HUES6 (cell line): ENCODE measurements around the gene KIAA1614.

ENCODE experiments used
- H3K27ac ChIP-seq: 2 replicates; pipeline ENCODE4 v1.7.0; 2013; ENCODE audit warnings: low read depth, mild to moderate bottlenecking, low read length, inconsistent platforms
- H3K27me3 ChIP-seq: 2 replicates; pipeline ENCODE4 v1.6.1; 2013; ENCODE audit warnings: low read length; ENCODE audit not compliant: control insufficient read depth, insufficient read depth
- H3K36me3 ChIP-seq: 2 replicates; pipeline ENCODE4 v1.6.1; 2013; ENCODE audit warnings: low read length; ENCODE audit not compliant: control insufficient read depth, insufficient read depth
- H3K4me1 ChIP-seq: 2 replicates; pipeline ENCODE4 v1.6.1; 2013; ENCODE audit warnings: low read length; ENCODE audit not compliant: control insufficient read depth, insufficient read depth
- H3K4me3 ChIP-seq: 2 replicates; pipeline ENCODE4 v1.5.1; 2013; ENCODE audit warnings: low read depth, low read length
- H3K9ac ChIP-seq: one replicate; pipeline ENCODE4 v1.6.1; 2013; ENCODE audit warnings: mild to moderate bottlenecking, low read length
- H3K9me3 ChIP-seq: 2 replicates; pipeline ENCODE4 v1.6.1; 2013; ENCODE audit warnings: low read depth, low read length; ENCODE audit not compliant: control insufficient read depth, insufficient read depth

KIAA1614 gene

GRCh38 chr1:180927348-180927747 lies 14.7 kb downstream of the KIAA1614 start:
- Histone ChIP-seq H3K4me3 (no peak overlapping the region), H3K9me3 (no peaks in the 10 kb centered on the region), H3K27me3 (no peaks in the 10 kb centered on the region; the same call in 1 of the 2 replicates), H3K9ac (no peak overlapping the region), H3K36me3 (no peaks in the 10 kb centered on the region), H3K27ac (no peak overlapping the region), H3K4me1 (peaks cover 39% of the 10 kb centered on the region)

DNA sequence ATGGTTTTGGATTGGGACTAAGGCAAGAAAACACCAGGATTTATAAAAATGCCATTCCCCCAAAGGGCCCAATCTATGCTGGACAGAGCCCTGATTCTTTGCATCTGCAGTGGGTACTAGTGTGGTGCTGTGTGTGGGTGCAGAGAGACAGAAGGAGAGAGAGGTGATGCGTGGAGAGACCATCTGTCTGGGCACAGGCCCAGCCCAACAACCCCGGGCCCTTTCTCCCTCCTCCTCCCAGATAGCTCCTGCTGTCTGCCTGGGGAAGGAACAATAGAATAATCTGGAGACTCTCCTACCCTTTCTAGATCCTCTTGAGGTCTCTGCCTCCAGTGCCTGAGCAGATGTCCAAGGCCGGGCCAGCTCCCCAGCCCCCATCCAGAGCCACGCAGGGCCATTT lies 15.1 kb downstream of the KIAA1614 start:
- H3K9me3 ChIP-seq: no peaks in the 10 kb centered on the region
- no peak overlapping the region for H3K9ac ChIP-seq
- no peak overlapping the region for H3K27ac ChIP-seq
- no peaks in the 10 kb centered on the region for H3K36me3 ChIP-seq
- peaks cover 34% of the 10 kb centered on the region for H3K4me1 ChIP-seq
- no peaks in the 10 kb centered on the region; the same call in 1 of the 2 replicates for H3K27me3 ChIP-seq
- no peak overlapping the region for H3K4me3 ChIP-seq

DNA sequence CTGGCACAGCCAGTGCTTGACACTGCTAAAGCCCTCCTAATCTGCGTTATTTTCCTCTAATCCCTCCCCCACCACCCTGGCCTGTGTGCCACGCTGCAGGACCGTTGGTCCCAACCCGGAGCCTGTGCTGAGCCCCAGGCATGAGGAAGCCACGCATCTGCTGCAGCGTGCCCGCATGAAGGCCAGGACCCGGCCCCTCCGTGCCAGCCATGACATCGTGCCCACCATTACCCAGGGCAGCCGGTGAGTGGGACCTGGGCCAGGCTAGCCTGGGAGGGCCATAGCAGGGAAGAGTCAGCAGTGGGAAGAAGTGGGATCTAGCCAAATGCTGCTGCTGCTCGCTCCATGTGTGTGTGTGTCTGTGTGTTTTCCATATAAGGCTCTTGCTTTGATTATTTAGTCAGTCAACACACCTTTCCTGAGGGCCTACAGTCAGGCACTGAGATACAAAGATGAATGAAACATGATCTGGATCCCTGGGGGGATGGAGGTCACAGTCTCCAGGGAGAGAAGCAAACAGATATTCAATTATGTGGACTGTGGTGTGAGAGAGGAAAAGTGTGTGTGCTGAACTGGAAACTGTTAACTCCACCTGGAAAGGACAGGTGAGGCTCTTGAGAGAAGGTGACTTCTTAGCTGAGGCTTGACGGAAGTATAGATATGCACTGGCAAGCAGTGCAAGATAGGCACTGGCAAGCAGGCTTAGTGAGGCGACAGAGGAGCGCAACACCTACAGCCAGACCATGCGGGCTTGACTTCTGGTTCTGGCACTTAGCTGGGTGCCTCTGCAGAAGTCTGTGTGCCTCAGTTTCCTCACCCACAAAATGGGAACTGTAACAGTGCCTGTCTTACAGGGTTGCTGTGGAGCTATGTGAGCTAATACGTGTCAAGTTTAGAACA lies 15.9 kb downstream of the KIAA1614 start:
- H3K4me3 ChIP-seq: no peak overlapping the region
- H3K9me3 ChIP-seq: no peaks in the 10 kb centered on the region
- no peak overlapping the region for H3K27ac ChIP-seq
- H3K9ac ChIP-seq: no peak overlapping the region
- H3K4me1 ChIP-seq: peaks cover 29% of the 10 kb centered on the region
- H3K27me3 ChIP-seq: no peaks in the 10 kb centered on the region; the same call in 1 of the 2 replicates
- no peaks in the 10 kb centered on the region for H3K36me3 ChIP-seq

GRCh38 chr1:180929389-180929788 lies 16.7 kb downstream of the KIAA1614 start:
- Histone ChIP-seq H3K27ac (no peak overlapping the region), H3K4me1 (peaks cover 21% of the 10 kb centered on the region), H3K4me3 (no peak overlapping the region)

DNA sequence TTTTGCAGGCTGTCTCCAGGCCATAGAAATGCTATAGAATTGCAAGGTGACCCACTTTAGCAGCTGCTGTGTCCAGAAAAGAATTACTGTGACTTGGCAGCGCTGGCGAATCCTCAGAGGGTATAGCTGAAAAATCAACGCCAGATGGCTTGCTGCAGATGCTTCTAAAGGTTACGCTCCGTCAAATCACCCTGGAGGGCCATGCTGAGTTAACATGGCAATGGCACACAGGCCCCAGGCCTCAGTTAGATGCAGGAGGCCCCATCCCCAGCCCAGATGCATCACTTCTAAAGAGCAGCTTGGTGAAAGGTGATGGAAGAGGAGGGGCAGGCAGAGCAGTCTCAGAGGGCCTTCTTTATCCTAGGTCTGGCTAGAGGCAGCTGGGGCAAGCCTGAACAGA lies 18.0 kb downstream of the KIAA1614 start:
- H3K4me3 ChIP-seq: no peak overlapping the region
- no peaks in the 10 kb centered on the region; the same call in 1 of the 2 replicates for H3K27me3 ChIP-seq
- no peak overlapping the region for H3K9ac ChIP-seq
- H3K4me1 ChIP-seq: peaks cover 15% of the 10 kb centered on the region
- no peak overlapping the region for H3K27ac ChIP-seq
- H3K36me3 ChIP-seq: no peaks in the 10 kb centered on the region
- H3K9me3 ChIP-seq: no peaks in the 10 kb centered on the region

More at GRCh38 chr1:180929389-180929788, 16.7 kb downstream of the KIAA1614 start:
- H3K9ac ChIP-seq: no peak overlapping the region
- no peaks in the 10 kb centered on the region for H3K9me3 ChIP-seq
- H3K36me3 ChIP-seq: no peaks in the 10 kb centered on the region
- no peaks in the 10 kb centered on the region; the same call in 1 of the 2 replicates for H3K27me3 ChIP-seq

GRCh38 chr1:180931529-180931928 lies 18.8 kb downstream of the KIAA1614 start:
- H3K27me3 ChIP-seq: no peaks in the 10 kb centered on the region; the same call in 1 of the 2 replicates
- H3K36me3 ChIP-seq: no peaks in the 10 kb centered on the region
- no peak overlapping the region for H3K9ac ChIP-seq
- H3K27ac ChIP-seq: no peak overlapping the region
- H3K9me3 ChIP-seq: no peaks in the 10 kb centered on the region
- no peak overlapping the region for H3K4me3 ChIP-seq
- peaks cover 14% of the 10 kb centered on the region; the same call in 1 of the 2 replicates for H3K4me1 ChIP-seq

GRCh38 chr1:180932378-180932777 lies 19.7 kb downstream of the KIAA1614 start:
- no peaks in the 10 kb centered on the region; the same call in 1 of the 2 replicates for H3K27me3 ChIP-seq
- H3K4me3 ChIP-seq: no peak overlapping the region
- H3K9ac ChIP-seq: no peak overlapping the region
- no peaks in the 10 kb centered on the region for H3K36me3 ChIP-seq
- H3K27ac ChIP-seq: no peak overlapping the region
- no peaks in the 10 kb centered on the region for H3K9me3 ChIP-seq
- H3K4me1 ChIP-seq: peaks cover 11% of the 10 kb centered on the region; the same call in 1 of the 2 replicates

GRCh38 chr1:180933141-180933540 lies 20.4 kb downstream of the KIAA1614 start:
- H3K9ac ChIP-seq: no peak overlapping the region
- no peak overlapping the region for H3K27ac ChIP-seq
- H3K4me1 ChIP-seq: peaks cover 11% of the 10 kb centered on the region; the same call in 1 of the 2 replicates
- H3K27me3 ChIP-seq: no peaks in the 10 kb centered on the region; the same call in 1 of the 2 replicates
- H3K9me3 ChIP-seq: no peaks in the 10 kb centered on the region
- H3K36me3 ChIP-seq: no peaks in the 10 kb centered on the region
- no peak overlapping the region for H3K4me3 ChIP-seq

- peaks cover 11% of the 10 kb centered on the region; the same call in 1 of the 2 replicates for H3K4me1 ChIP-seq
- no peaks in the 10 kb centered on the region for H3K27me3 ChIP-seq
- H3K9ac ChIP-seq: no peak overlapping the region
- no peak overlapping the region for H3K4me3 ChIP-seq
- no peaks in the 10 kb centered on the region for H3K36me3 ChIP-seq
- no peaks in the 10 kb centered on the region for H3K9me3 ChIP-seq
- no peak overlapping the region for H3K27ac ChIP-seq
These were observed 21.9 kb downstream of the KIAA1614 start for GRCh38 chr1:180934563-180934962.

- no peaks in the 10 kb centered on the region for H3K36me3 ChIP-seq
- no peak overlapping the region for H3K27ac ChIP-seq
- no peak overlapping the region for H3K9ac ChIP-seq
- no peaks in the 10 kb centered on the region for H3K9me3 ChIP-seq
- peaks cover 11% of the 10 kb centered on the region; the same call in 1 of the 2 replicates for H3K4me1 ChIP-seq
- no peak overlapping the region for H3K4me3 ChIP-seq
- no peaks in the 10 kb centered on the region for H3K27me3 ChIP-seq
These were observed 22.8 kb downstream of the KIAA1614 start for GRCh38 chr1:180935326-180936109.
